OCI-LY1 (cell line): ENCODE data around the gene PMEPA1.

ENCODE experiments used
- H2AFZ ChIP-seq: fragments of 200-600 bp; sonication (generic), shearing (Covaris generic); 2 replicates; pipeline ENCODE4 v1.6.0; 2014; ENCODE audit warnings: antibody characterized with exemption, mild to moderate bottlenecking, low read length
- H3F3A ChIP-seq: fragments of 200-600 bp; sonication (generic), shearing (Covaris generic); 2 replicates; pipeline ENCODE4 v1.6.0; 2014; ENCODE audit warnings: mild to moderate bottlenecking, antibody characterized with exemption, low read length, moderate library complexity; ENCODE audit not compliant: insufficient read depth
- H3K27ac ChIP-seq: fragments of 200-600 bp; sonication (generic); 2 replicates; pipeline ENCODE4 v1.5.1; 2014; ENCODE audit warnings: low read length, mixed run types, mild to moderate bottlenecking, low read depth; ENCODE audit not compliant: poor library complexity, severe bottlenecking
- H3K27me3 ChIP-seq: fragments of 200-600 bp; sonication (generic); 2 replicates; pipeline ENCODE4 v1.6.0; 2014; ENCODE audit warnings: antibody characterized with exemption, mild to moderate bottlenecking, low read length, moderate library complexity; ENCODE audit not compliant: insufficient read depth
- H3K36me3 ChIP-seq: fragments of 200-600 bp; sonication (generic); 2 replicates; pipeline ENCODE4 v1.6.1; 2014; ENCODE audit warnings: mild to moderate bottlenecking, antibody characterized with exemption, low read length, moderate library complexity, mixed read lengths; ENCODE audit not compliant: insufficient read depth
- H3K4me1 ChIP-seq: fragments of 200-600 bp; sonication (generic); 2 replicates; pipeline ENCODE4 v1.5.1; 2014; ENCODE audit warnings: mild to moderate bottlenecking, low read length, moderate library complexity; ENCODE audit not compliant: insufficient read depth, severe bottlenecking
- H3K4me2 ChIP-seq: fragments of 200-600 bp; sonication (generic), shearing (Covaris generic); 2 replicates; pipeline ENCODE4 v1.6.1; 2014; ENCODE audit warnings: low read length
- H3K4me3 ChIP-seq: fragments of 200-600 bp; sonication (generic); 2 replicates; pipeline ENCODE4 v1.5.1; 2014; ENCODE audit warnings: low read length, low read depth, mild to moderate bottlenecking, mixed read lengths; ENCODE audit not compliant: poor library complexity, severe bottlenecking
- H3K79me2 ChIP-seq: fragments of 200-600 bp; shearing (Covaris generic); 2 replicates; pipeline ENCODE4 v1.6.1; 2016; ENCODE audit warnings: mixed run types, low read length, mixed read lengths; ENCODE audit not compliant: insufficient read depth
- H3K9ac ChIP-seq: fragments of 200-600 bp; sonication (generic), shearing (Covaris generic); 2 replicates; pipeline ENCODE4 v1.6.1; 2014; ENCODE audit warnings: mild to moderate bottlenecking, low read length, mixed read lengths
- H3K9me2 ChIP-seq: fragments of 200-600 bp; sonication (generic), shearing (Covaris generic); 2 replicates; pipeline ENCODE4 v1.6.1; 2014; ENCODE audit warnings: low read depth, mild to moderate bottlenecking, low read length, mixed read lengths
- H3K9me3 ChIP-seq: fragments of 200-600 bp; shearing (Covaris generic); 2 replicates; pipeline ENCODE4 v1.6.1; 2014; ENCODE audit warnings: low read length, mixed read lengths
- H4K20me1 ChIP-seq: fragments of 200-600 bp; sonication (generic), shearing (Covaris generic); 2 replicates; pipeline ENCODE4 v1.6.0; 2016; ENCODE audit warnings: mild to moderate bottlenecking, low read length; ENCODE audit not compliant: insufficient read depth
- CTCF ChIP-seq: fragments of 200-600 bp; sonication (generic), shearing (Covaris generic); IDR thresholded peaks from 2 replicates; pipeline ENCODE4 v1.5.1; 2017; ENCODE audit warnings: mild to moderate bottlenecking, antibody characterized with exemption, low read length, moderate library complexity, mixed read lengths
- EZH2 ChIP-seq: fragments of 200-600 bp; sonication (generic), shearing (Covaris generic); IDR thresholded peaks from 2 replicates; pipeline ENCODE4 v1.8.0; 2017; ENCODE audit warnings: borderline replicate concordance, mixed run types, mild to moderate bottlenecking, antibody characterized with exemption, low read length, moderate library complexity, mixed read lengths

PMEPA1 gene

GRCh38 chr20:57650756-57651483 lies 58.9 kb downstream of the PMEPA1 start:
- H3K27me3 ChIP-seq, result 0 out of 2 replicates have a peak, but pooled peaks cover under 1% of the 10 kb centered on the region

GRCh38 chr20:57650266-57650665 lies 59.5 kb downstream of the PMEPA1 start:
- H3K36me3 ChIP-seq, result no peaks in the 10 kb centered on the region
- H3K9ac ChIP-seq, result no peak overlapping the region
- H4K20me1 ChIP-seq, result no peaks in the 10 kb centered on the region
- TF ChIP-seq CTCF (no peak), EZH2 (no peak)
- no peak overlapping the region for H3K27ac ChIP-seq
- no peak overlapping the region for H3K4me3 ChIP-seq
- no peak overlapping the region for H3K4me2 ChIP-seq
- no peaks in the 10 kb centered on the region for H3K4me1 ChIP-seq
- no peaks in the 10 kb centered on the region for H3K9me2 ChIP-seq
- no peaks in the 10 kb centered on the region for H3F3A ChIP-seq
- H3K27me3 ChIP-seq, result no peaks in the 10 kb centered on the region
- H2AFZ ChIP-seq, result no peak overlapping the region
- H3K9me3 ChIP-seq, result no peaks in the 10 kb centered on the region
- no peaks in the 10 kb centered on the region for H3K79me2 ChIP-seq

More at GRCh38 chr20:57650756-57651483, 58.9 kb downstream of the PMEPA1 start:
- no peak for TF ChIP-seq EZH2
- TF ChIP-seq CTCF, result no peak
- no peaks in the 10 kb centered on the region for H3K9me2 ChIP-seq
- H3K36me3 ChIP-seq, result no peaks in the 10 kb centered on the region
- H4K20me1 ChIP-seq, result no peaks in the 10 kb centered on the region
- H3K79me2 ChIP-seq, result no peaks in the 10 kb centered on the region
- H3K4me2 ChIP-seq, result no peak overlapping the region
- no peaks in the 10 kb centered on the region for H3K9me3 ChIP-seq
- H3K9ac ChIP-seq, result no peak overlapping the region
- no peak overlapping the region for H3K4me3 ChIP-seq
- H2AFZ ChIP-seq, result no peak overlapping the region
- H3F3A ChIP-seq, result no peaks in the 10 kb centered on the region
- no peak overlapping the region for H3K27ac ChIP-seq
- H3K4me1 ChIP-seq, result no peaks in the 10 kb centered on the region

- no peaks in the 10 kb centered on the region for H3K36me3 ChIP-seq
- H3K9ac ChIP-seq, result no peak overlapping the region
- H3K27ac ChIP-seq, result no peak overlapping the region
- no peak overlapping the region for H3K4me2 ChIP-seq
- H4K20me1 ChIP-seq, result no peaks in the 10 kb centered on the region
- no peaks in the 10 kb centered on the region for H3F3A ChIP-seq
- H2AFZ ChIP-seq, result no peak overlapping the region
- no peak overlapping the region for H3K4me3 ChIP-seq
- H3K4me1 ChIP-seq, result no peaks in the 10 kb centered on the region
- TF ChIP-seq EZH2, result no peak
- TF ChIP-seq CTCF, result no peak
- no peaks in the 10 kb centered on the region for H3K9me2 ChIP-seq
- no peaks in the 10 kb centered on the region for H3K27me3 ChIP-seq
- H3K79me2 ChIP-seq, result no peaks in the 10 kb centered on the region
- H3K9me3 ChIP-seq, result no peaks in the 10 kb centered on the region
Measured at GRCh38 chr20:57649617-57650015, 60.2 kb downstream of the PMEPA1 start.
